ENCODE results near the gene RDH14.

DNA sequence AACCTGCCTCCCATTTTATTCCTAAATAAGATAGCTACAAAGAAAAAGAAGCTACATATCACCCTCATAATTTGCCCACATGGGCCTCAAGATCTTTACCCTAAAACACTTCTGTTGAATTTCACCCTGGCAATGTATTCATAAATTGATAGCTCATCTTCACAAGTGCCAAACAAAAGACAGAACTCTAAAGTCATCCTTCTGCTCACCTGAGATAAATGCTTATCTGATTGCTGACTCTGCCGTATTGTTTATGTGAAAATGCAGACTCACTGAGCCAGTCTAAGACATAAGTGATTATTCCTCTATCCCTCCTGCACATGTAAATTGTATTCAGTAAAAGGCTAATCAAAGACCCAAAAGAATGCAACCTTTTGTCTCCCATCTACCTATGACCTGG lies 2.0 kb downstream of the RDH14 start:
- TF ChIP-seq RELA (CRISPR knock-in tag; IDR thresholded peaks at IDR 0.05; ENCODE audit: borderline replicate concordance) (no peak), ZNF263 (CRISPR knock-in tag; IDR thresholded peaks at IDR 0.05; ENCODE audit: low read depth) (no peak)

Measured in WTC11 (cell line).